AG10803 (cell line): Measurements from ENCODE around the gene EMCN.
"Not testable (repeated sequence)": the region's sequence is repeated elsewhere in the genome, so short reads cannot be mapped to it uniquely, and the experiment has no call there.

ENCODE experiments used
- DNase-seq: peaks from one replicate; pipeline ENCODE4 v3.0.0; 2010; ENCODE audit warnings: low read depth
- H3K4me3 ChIP-seq: 2 replicates; pipeline ENCODE4 v1.5.1; 2011; ENCODE audit warnings: mild to moderate bottlenecking, low read length, control low read depth
- CTCF ChIP-seq: conservative IDR thresholded peaks from 2 replicates; pipeline ENCODE4 v1.5.1; 2011; ENCODE audit warnings: mild to moderate bottlenecking, low read length, control low read depth, inconsistent platforms

EMCN gene

DNA sequence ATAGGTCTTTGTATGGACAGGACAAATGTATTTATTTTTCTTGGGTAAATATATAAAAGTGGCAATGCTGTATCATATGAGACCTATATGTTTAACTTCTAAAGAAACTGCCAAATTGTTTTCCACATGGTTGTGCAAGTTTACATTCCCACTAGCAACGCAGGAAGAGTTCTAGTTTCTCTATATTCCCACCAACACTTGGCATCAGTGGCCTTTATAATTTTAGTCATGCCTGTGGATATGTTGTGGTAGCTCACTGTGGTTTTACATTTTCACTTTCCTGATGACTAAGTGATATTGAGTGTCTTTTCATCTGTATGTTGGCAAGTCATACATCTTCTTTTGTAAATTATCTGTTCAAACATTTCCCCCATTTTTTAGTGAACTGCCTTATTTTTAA is 126.0 kb downstream of the EMCN start:
- DNase-seq = peak; percentile 68
- H3K4me3 ChIP-seq = no peak overlapping the region
- no peak for TF ChIP-seq CTCF

GRCh38 chr4:100391086-100391485 is 126.7 kb downstream of the EMCN start:
- no peak for DNase-seq
- TF ChIP-seq CTCF = no peak
- H3K4me3 ChIP-seq = no peak overlapping the region

GRCh38 chr4:100386270-100386669 is 131.6 kb downstream of the EMCN start:
- no peak for DNase-seq
- no peak overlapping the region for H3K4me3 ChIP-seq
- TF ChIP-seq CTCF = no peak

GRCh38 chr4:100380401-100380800 is 137.4 kb downstream of the EMCN start:
- not testable (repeated sequence) for DNase-seq

GRCh38 chr4:100379583-100380105 is 138.2 kb downstream of the EMCN start:
- no peak for TF ChIP-seq CTCF
- no peak for DNase-seq
- H3K4me3 ChIP-seq = no peak overlapping the region

More at GRCh38 chr4:100380401-100380800, 137.4 kb downstream of the EMCN start:
- H3K4me3 ChIP-seq = not testable (repeated sequence)

GRCh38 chr4:100372432-100372831 is 145.4 kb downstream of the EMCN start:
- no peak for DNase-seq
- no peak overlapping the region for H3K4me3 ChIP-seq
- peak; percentile 52 for TF ChIP-seq CTCF

DNA sequence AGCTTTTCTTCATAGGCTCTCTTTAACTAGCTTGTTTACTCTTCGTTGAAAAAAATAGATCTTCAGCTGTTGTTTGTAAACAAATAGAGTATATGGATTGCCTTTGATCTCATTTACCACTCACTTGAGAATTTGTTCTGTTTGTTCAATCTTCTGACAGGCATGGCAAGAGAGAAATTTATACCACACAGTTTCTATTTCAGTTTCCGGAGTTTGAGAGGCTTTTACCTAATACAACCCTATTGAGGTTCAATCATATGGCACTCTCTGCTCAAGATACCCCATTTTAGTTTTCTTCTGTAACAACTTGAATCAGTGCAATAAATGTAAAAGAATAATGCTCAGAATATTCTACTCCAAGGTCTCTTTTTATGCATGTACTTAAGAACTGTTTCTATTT is 148.0 kb downstream of the EMCN start:
- TF ChIP-seq CTCF = no peak
- no peak overlapping the region for H3K4me3 ChIP-seq
- DNase-seq = no peak

DNA sequence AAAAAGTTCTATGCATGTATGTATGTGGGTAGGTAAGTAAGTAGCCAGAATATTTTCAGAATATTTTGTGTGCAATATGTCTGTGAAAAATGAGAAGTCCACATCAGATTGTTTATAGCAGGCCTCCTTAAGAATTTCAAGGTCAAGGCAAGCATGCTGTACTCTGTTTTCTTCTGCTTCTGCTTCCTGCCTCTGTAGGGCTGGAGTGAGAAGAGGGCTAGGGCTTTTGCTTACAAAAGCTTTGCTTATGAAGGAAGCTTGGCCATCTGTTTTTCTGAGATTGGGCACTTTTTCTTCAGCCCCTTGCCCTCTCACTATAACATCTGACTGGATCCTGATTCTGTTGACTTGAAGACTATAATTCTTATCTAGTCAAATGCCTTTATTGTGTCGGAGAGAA is 150.4 kb downstream of the EMCN start:
- no peak for TF ChIP-seq CTCF
- H3K4me3 ChIP-seq = no peak overlapping the region
- DNase-seq = no peak
